KBM-7 (cell line): ENCODE measurements around the gene APOBEC4.
"Not testable (repeated sequence)": the region's sequence is repeated elsewhere in the genome, so short reads cannot be mapped to it uniquely, and the experiment has no call there.

Experiments used
- DNase-seq: peaks from one replicate; pipeline ENCODE4 v3.0.0-alpha.2; 2015
- in situ Hi-C: fragments of 300-500 bp; cut with MboI; formaldehyde crosslinking; loops from 2 replicates; pipeline ENCODE4 v1.14.3; 2020; ENCODE audit warnings: low sequenced_read_pairs, low pct_unique_long_range_greater_than_20kb, mixed read lengths

The APOBEC4 gene

GRCh38 chr1:183652547-183653461 lies at the start of gene APOBEC4:
Gene APOBEC4, minus strand, starts transcription at chr1:183653316. Its CDS starts 4,535 bp downstream, at chr1:183648781.
- in situ Hi-C loops: loop anchor here (25.0 kb wide), 1 partner anchor 259 kb away; no protein-coding TSS in a partner anchor
- DNase-seq: no peak

GRCh38 chr1:183702813-183703198 lies 49.7 kb upstream of the APOBEC4 start:
- in situ Hi-C loops: no loop called here
- DNase-seq: no peak

GRCh38 chr1:183702087-183702812 lies 49.1 kb upstream of the APOBEC4 start:
- in situ Hi-C loops: no loop called here
- no peak for DNase-seq

GRCh38 chr1:183699616-183700160 lies 46.6 kb upstream of the APOBEC4 start:
- in situ Hi-C loops: no loop called here
- no peak for DNase-seq

- in situ Hi-C loops: no loop called here
- no peak for DNase-seq
These were observed 44.9 kb upstream of the APOBEC4 start for GRCh38 chr1:183697814-183698590.

- no peak for DNase-seq
- in situ Hi-C loops: no loop called here
These were observed 43.9 kb upstream of the APOBEC4 start for GRCh38 chr1:183696981-183697380.

GRCh38 chr1:183694755-183695154 lies 41.6 kb upstream of the APOBEC4 start:
- DNase-seq: no peak
- in situ Hi-C loops: no loop called here

- no peak for DNase-seq
- in situ Hi-C loops: no loop called here
These were observed 41.0 kb upstream of the APOBEC4 start for GRCh38 chr1:183694066-183694465.

GRCh38 chr1:183693521-183693920 lies 40.4 kb upstream of the APOBEC4 start:
- no peak for DNase-seq
- in situ Hi-C loops: no loop called here

GRCh38 chr1:183689762-183690204 lies 36.7 kb upstream of the APOBEC4 start:
- in situ Hi-C loops: no loop called here
- peak; percentile 1 for DNase-seq

- no peak for DNase-seq
- in situ Hi-C loops: no loop called here
These were observed 35.4 kb upstream of the APOBEC4 start for GRCh38 chr1:183688341-183689060.

- DNase-seq: no peak
- in situ Hi-C loops: no loop called here
These were observed 34.6 kb upstream of the APOBEC4 start for GRCh38 chr1:183687546-183688304.

- DNase-seq: no peak
- in situ Hi-C loops: no loop called here
These were observed 33.1 kb upstream of the APOBEC4 start for GRCh38 chr1:183686229-183686628.

GRCh38 chr1:183685112-183685713 lies 32.1 kb upstream of the APOBEC4 start:
- in situ Hi-C loops: no loop called here
- DNase-seq: peak; percentile 65

GRCh38 chr1:183679363-183679762 lies 26.2 kb upstream of the APOBEC4 start:
- DNase-seq, in situ Hi-C loops: not testable (repeated sequence)

- in situ Hi-C loops: no loop called here
These were observed 25.7 kb upstream of the APOBEC4 start for GRCh38 chr1:183678819-183679218.

GRCh38 chr1:183676586-183677189 lies 23.6 kb upstream of the APOBEC4 start:
- in situ Hi-C loops: no loop called here
- DNase-seq: no peak

More at GRCh38 chr1:183678819-183679218, 25.7 kb upstream of the APOBEC4 start:
- no peak for DNase-seq
